Stomach smooth muscle (tissue), 2 donors: ENCODE measurements around the gene PSME1.
A peak's percentile ranks its signal among the peaks of the same experiment; 100 is the strongest.

Experiments
- H3K27ac ChIP-seq: one replicate; pipeline ENCODE4 v1.7.0; 2013; ENCODE audit warnings: mild to moderate bottlenecking, low read length, inconsistent platforms
- H3K27me3 ChIP-seq, 2 donors: one replicate each; pipeline ENCODE4 v1.7.0; 2013; ENCODE audit warnings: low read length in 2 of 2; ENCODE audit not compliant: insufficient read depth in 2 of 2, control insufficient read depth in 1 of 2
- H3K36me3 ChIP-seq, 2 donors: one replicate each; pipeline ENCODE4 v1.7.0; 2013; ENCODE audit warnings: low read length in 2 of 2; ENCODE audit not compliant: control insufficient read depth in 2 of 2, insufficient read depth in 2 of 2
- H3K4me1 ChIP-seq: one replicate; pipeline ENCODE4 v1.7.0; 2013; ENCODE audit warnings: low read length; ENCODE audit not compliant: control insufficient read depth, insufficient read depth
- H3K4me3 ChIP-seq, 2 donors: one replicate each; pipeline ENCODE4 v1.7.0; 2013; ENCODE audit warnings: low read length in 2 of 2
- H3K9ac ChIP-seq, 2 donors: one replicate each; pipeline ENCODE4 v1.7.0; 2013; ENCODE audit warnings: low read length in 2 of 2, mild to moderate bottlenecking in 1 of 2
- H3K9me3 ChIP-seq, 2 donors: one replicate each; pipeline ENCODE4 v1.7.0; 2013; ENCODE audit warnings: low read length in 2 of 2; ENCODE audit not compliant: control insufficient read depth in 2 of 2
- donor health status: healthy.
- donor health status: Pancreatic carcinoma.

The PSME1 gene

GRCh38 chr14:24177041-24177825 lies 41.2 kb downstream of the PSME1 start:
- Histone ChIP-seq H3K4me3 (no peak overlapping the region), H3K9me3 (no peaks in the 10 kb centered on the region), H3K4me1 (peaks cover 12% of the 10 kb centered on the region), H3K36me3 (peaks cover 10 to 22% of the 10 kb centered on the region in 2 donors), H3K9ac (no peak overlapping the region), H3K27ac (no peak overlapping the region), H3K27me3 (no peaks in the 10 kb centered on the region)

GRCh38 chr14:24177891-24178290 lies 41.9 kb downstream of the PSME1 start:
- peaks cover 13 to 27% of the 10 kb centered on the region in 2 donors for H3K36me3 ChIP-seq
- H3K9me3 ChIP-seq = no peaks in the 10 kb centered on the region
- no peak overlapping the region for H3K9ac ChIP-seq
- H3K27ac ChIP-seq = no peak overlapping the region
- H3K4me3 ChIP-seq = no peak overlapping the region
- H3K27me3 ChIP-seq = no peaks in the 10 kb centered on the region
- H3K4me1 ChIP-seq = peaks cover 9% of the 10 kb centered on the region

GRCh38 chr14:24178399-24179178 lies 42.6 kb downstream of the PSME1 start:
- Histone ChIP-seq H3K4me1 (peaks cover 6% of the 10 kb centered on the region), H3K27ac (peak overlapping the region; percentile 76), H3K27me3 (no peaks in the 10 kb centered on the region), H3K4me3 (no peak overlapping the region), H3K9ac (no peak overlapping the region), H3K9me3 (no peaks in the 10 kb centered on the region), H3K36me3 (peaks cover 17 to 31% of the 10 kb centered on the region in 2 donors)

DNA sequence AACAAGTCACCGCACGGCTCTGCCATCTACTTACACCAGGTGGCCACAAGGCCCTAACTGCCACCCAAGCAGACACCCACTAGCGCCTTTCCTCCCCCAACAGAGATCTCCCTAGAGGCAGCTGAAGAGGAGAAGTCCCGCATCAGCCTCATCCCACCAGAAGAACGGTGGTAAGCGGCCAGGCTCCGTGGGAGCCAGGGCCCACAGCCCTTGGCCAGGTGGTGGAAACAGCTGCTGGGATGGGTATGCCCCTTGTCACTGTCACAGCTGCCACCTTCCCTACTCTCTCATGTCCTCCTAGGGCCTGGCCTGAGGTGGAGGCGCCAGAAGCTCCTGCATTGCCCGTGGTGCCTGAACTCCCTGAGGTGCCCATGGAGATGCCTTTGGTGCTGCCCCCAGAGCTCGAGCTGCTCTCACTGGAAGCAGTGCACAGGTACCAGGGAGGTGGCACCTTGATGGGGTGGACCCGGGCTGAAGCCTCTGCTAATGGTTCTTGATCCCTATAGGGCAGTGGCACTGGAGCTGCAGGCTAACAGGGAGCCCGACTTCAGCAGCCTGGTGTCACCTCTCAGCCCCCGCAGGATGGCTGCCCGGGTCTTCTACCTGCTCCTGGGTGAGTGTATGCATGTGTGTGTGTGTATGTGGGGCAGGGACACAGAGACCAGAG lies 43.4 kb downstream of the PSME1 start:
- no peak overlapping the region for H3K4me3 ChIP-seq
- H3K9me3 ChIP-seq = no peaks in the 10 kb centered on the region
- H3K9ac ChIP-seq = peak overlapping the region; percentile 5 to 40
- H3K27ac ChIP-seq = peak overlapping the region; percentile 76
- H3K36me3 ChIP-seq = peaks cover 21 to 37% of the 10 kb centered on the region in 2 donors
- no peaks in the 10 kb centered on the region for H3K27me3 ChIP-seq
- H3K4me1 ChIP-seq = peaks cover 6% of the 10 kb centered on the region

DNA sequence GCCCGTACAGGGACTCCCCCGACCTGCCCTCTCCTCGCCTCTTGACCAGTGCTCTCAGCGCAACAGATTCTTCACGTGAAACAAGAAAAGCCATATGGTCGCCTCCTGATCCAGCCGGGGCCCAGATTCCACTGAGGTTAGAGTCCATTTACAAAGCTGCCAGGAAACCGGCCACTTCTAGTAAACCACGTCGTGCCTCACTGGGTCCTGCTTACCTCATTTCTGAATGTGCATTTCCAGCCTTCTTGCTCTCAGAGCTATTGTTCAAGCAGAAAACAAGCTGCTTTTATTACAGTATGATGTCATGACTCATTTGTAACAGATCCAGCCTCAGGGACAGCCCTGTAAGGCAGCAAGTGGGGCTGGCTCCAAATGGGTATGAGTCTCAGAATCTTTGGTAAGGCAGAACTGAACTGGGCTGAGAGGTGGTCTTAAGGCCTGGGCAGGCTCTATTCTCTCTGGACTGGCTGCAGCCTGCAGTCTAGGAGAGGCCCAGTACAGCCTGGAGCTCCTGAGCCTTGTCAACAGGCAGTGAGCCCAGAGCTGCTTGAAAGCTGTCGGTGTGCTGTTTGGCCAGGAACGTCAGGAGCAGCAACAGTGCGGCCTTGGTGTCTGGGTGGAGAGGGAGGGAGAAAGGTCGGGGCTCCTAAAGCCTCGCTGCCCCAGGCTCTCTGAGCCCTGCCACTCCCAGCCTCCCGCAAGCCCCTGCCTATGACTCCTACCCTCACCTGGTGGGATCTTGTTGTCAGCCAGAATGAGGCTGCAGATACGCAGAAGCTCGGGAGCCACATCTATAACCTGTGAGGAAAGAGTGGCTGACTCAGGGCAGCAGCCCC lies 44.2 kb downstream of the PSME1 start:
- H3K4me1 ChIP-seq = peaks cover 6% of the 10 kb centered on the region
- peaks cover 28 to 43% of the 10 kb centered on the region in 2 donors for H3K36me3 ChIP-seq
- H3K9ac ChIP-seq = peak overlapping the region; percentile 29 to 40
- H3K27ac ChIP-seq = peak overlapping the region; percentile 76
- no peak overlapping the region for H3K4me3 ChIP-seq
- no peaks in the 10 kb centered on the region for H3K27me3 ChIP-seq
- no peaks in the 10 kb centered on the region for H3K9me3 ChIP-seq

DNA sequence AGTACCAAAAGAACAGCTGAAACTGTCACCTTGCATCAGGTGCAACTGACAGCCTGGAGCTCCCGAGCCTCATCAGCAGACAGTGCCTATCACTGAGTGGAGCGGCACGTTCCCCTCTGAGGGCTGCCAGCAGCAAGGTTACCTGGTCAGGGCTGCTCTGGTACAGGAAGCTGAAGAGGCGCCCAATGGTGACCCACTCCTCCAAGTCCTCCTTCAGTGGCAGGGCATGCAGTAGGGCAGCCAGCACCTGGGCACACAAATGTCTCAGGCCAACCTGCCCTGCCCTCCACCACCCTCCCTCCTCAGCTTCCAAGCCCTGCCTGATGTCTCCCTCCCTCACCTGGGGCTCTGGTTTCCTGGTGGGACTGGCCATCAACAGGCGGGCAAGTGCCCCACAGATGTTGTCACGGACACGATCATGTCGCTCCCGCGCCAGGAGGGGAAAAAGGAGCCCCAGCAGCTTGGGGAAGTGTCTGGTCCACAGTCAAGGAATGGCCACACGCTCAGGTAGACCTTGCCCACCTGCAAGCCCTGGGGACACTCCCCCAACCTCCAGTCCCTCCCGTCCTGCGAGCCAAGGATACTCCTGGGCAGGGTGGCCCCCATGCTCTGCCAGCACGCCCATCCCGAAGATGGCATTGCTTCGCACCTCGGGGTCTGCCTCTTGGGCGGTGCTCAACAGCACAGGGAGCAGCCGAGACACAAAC lies 45.5 kb downstream of the PSME1 start:
- Histone ChIP-seq H3K27ac (peak overlapping the region; percentile 76), H3K36me3 (peaks cover 40 to 55% of the 10 kb centered on the region in 2 donors)

DNA sequence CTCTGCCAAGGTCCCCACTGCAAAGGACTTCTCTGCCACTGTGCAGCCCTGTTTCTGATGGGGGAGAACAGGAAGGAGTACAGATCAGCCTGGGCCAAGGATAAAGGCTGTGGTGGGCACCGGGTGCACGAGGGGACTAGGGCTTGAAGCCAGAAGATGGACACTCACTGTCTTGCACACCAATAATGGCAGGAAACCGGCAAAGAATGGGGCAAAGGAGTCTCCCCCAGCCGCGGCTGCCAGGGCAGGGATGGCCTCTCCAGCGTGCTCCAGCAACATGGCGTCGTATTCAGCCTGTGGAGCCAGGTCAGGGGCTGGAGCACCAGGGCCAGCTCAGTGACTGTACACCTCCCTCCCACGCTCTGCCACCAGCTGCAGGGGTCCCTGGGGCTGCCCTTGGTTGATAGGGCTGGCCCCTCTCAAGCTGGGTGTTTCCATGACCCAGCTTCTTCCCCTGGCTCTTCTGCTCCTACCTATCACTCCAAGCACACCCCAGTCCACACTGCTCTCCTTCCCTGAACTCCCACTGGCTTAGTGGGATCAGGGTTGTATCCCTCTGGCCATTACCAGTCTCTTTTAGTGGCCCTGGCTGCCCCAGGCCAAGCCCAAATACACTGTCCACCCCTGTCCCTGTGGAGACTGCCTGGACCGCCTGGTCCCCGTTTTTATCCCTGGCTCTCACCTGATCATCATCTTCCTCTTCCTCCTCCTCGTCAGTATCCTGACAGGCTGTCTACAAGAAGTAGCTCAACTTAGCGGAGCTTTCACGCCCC lies 46.3 kb downstream of the PSME1 start:
- H3K9ac ChIP-seq = no peak overlapping the region
- no peak overlapping the region for H3K27ac ChIP-seq
- no peaks in the 10 kb centered on the region for H3K27me3 ChIP-seq

More for the DNA sequence above, 45.5 kb downstream of the PSME1 start:
- Histone ChIP-seq H3K9me3 (no peaks in the 10 kb centered on the region), H3K4me3 (no peak overlapping the region), H3K9ac (no peak overlapping the region), H3K27me3 (no peaks in the 10 kb centered on the region), H3K4me1 (peaks cover 6% of the 10 kb centered on the region)

DNA sequence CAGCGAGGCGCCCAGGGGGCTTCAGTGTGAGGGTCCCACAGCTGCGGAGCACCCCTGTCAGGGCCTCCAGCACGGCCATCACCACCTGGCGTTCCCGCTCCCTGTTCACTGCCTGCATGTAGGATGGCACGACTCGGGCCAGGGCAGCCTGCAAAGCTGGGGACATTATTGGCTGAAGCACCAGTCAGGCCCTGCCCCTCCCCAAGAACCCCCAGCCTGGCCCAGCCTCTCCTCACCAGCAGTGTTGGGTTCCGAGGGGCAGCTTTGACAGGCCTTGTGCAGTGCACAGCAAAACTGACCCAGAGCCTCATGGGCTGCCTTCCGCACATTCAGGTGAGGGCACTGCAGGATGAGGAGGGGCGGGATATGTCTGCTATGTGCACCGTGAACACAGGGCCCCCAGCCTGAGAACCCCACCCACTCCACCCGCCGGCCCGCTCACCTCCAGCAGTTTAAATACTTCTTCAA lies 47.1 kb downstream of the PSME1 start:
- Histone ChIP-seq H3K9me3 (no peaks in the 10 kb centered on the region), H3K27ac (no peak overlapping the region), H3K36me3 (peaks cover 43 to 60% of the 10 kb centered on the region in 2 donors), H3K27me3 (no peaks in the 10 kb centered on the region), H3K9ac (no peak overlapping the region), H3K4me1 (peaks cover 14% of the 10 kb centered on the region), H3K4me3 (no peak overlapping the region)

More for the DNA sequence above, 46.3 kb downstream of the PSME1 start:
- Histone ChIP-seq H3K36me3 (peaks cover 43 to 60% of the 10 kb centered on the region in 2 donors), H3K9me3 (no peaks in the 10 kb centered on the region), H3K4me3 (no peak overlapping the region), H3K4me1 (peaks cover 6% of the 10 kb centered on the region)
